Mononuclear cell (primary cell): ENCODE results near the gene RNF141. TPM values are rescaled to one million over a fixed set of nuclear protein-coding genes. Genes with fewer than 3 reads are reported as not detected.

Source experiments
- H3K27me3 ChIP-seq: 2 replicates; pipeline ENCODE4 v1.6.0; 2011; ENCODE audit warnings: low read length, control low read depth; ENCODE audit not compliant: insufficient read depth
- H3K4me1 ChIP-seq: 2 replicates; pipeline ENCODE4 v1.5.1; 2011; ENCODE audit warnings: mild to moderate bottlenecking, low read length, control low read depth; ENCODE audit not compliant: insufficient read depth
- H3K4me3 ChIP-seq: 2 replicates; pipeline ENCODE4 v1.5.1; 2011; ENCODE audit warnings: mild to moderate bottlenecking, low read length, moderate library complexity
- H3K9me3 ChIP-seq: 2 replicates; pipeline ENCODE4 v1.5.1; 2011; ENCODE audit warnings: low read depth, mild to moderate bottlenecking, control low read depth, low read length
- total RNA-seq: library from RNA; depleted of rRNA; stranded (reverse); fragments of >200 nt; gene quantifications from one replicate; pipeline ENCODE4 v1.2.3, GENCODE V29; 2012

Gene RNF141
- 30.6 TPM for total RNA-seq

- Histone ChIP-seq H3K4me3 (peak within 1 kb of the TSS; percentile 75), H3K9me3 (no peaks in the 10 kb centered on the region), H3K27me3 (no peaks in the 10 kb centered on the region), H3K4me1 (peaks cover 28% of the 10 kb centered on the region)
Measured at GRCh38 chr11:10540915-10541560, at the start of gene RNF141. Gene RNF141, minus strand, starts transcription at chr11:10541187. Its CDS starts 7,029 bp downstream, at chr11:10534158.

GRCh38 chr11:10590218-10590915 lies 49.4 kb upstream of the RNF141 start:
- no peak overlapping the region for H3K4me3 ChIP-seq
- no peaks in the 10 kb centered on the region for H3K9me3 ChIP-seq
- H3K4me1 ChIP-seq = peaks cover 25% of the 10 kb centered on the region
- H3K27me3 ChIP-seq = no peaks in the 10 kb centered on the region

GRCh38 chr11:10588904-10589303 lies 47.9 kb upstream of the RNF141 start:
- Histone ChIP-seq H3K4me1 (peaks cover 29% of the 10 kb centered on the region), H3K9me3 (no peaks in the 10 kb centered on the region), H3K27me3 (no peaks in the 10 kb centered on the region), H3K4me3 (no peak overlapping the region)

- Histone ChIP-seq H3K9me3 (no peaks in the 10 kb centered on the region), H3K4me1 (peaks cover 32% of the 10 kb centered on the region), H3K27me3 (no peaks in the 10 kb centered on the region), H3K4me3 (no peak overlapping the region)
Measured at GRCh38 chr11:10587995-10588394, 47.0 kb upstream of the RNF141 start.

GRCh38 chr11:10587388-10587787 lies 46.4 kb upstream of the RNF141 start:
- no peaks in the 10 kb centered on the region for H3K27me3 ChIP-seq
- no peaks in the 10 kb centered on the region for H3K9me3 ChIP-seq
- no peak overlapping the region for H3K4me3 ChIP-seq
- peaks cover 35% of the 10 kb centered on the region for H3K4me1 ChIP-seq

- no peak overlapping the region for H3K4me3 ChIP-seq
- no peaks in the 10 kb centered on the region for H3K27me3 ChIP-seq
- peaks cover 52% of the 10 kb centered on the region for H3K4me1 ChIP-seq
- no peaks in the 10 kb centered on the region for H3K9me3 ChIP-seq
Measured at GRCh38 chr11:10584071-10584501, 43.1 kb upstream of the RNF141 start.

- Histone ChIP-seq H3K4me1 (peaks cover 60% of the 10 kb centered on the region), H3K4me3 (no peak overlapping the region), H3K27me3 (no peaks in the 10 kb centered on the region), H3K9me3 (no peaks in the 10 kb centered on the region)
Measured at GRCh38 chr11:10581481-10582019, 40.6 kb upstream of the RNF141 start.

- Histone ChIP-seq H3K4me3 (no peak overlapping the region), H3K27me3 (no peaks in the 10 kb centered on the region), H3K4me1 (peaks cover 60% of the 10 kb centered on the region), H3K9me3 (no peaks in the 10 kb centered on the region)
Measured at GRCh38 chr11:10580623-10581022, 39.6 kb upstream of the RNF141 start.

GRCh38 chr11:10579700-10580099 lies 38.7 kb upstream of the RNF141 start:
- Histone ChIP-seq H3K27me3 (no peaks in the 10 kb centered on the region), H3K4me3 (no peak overlapping the region), H3K9me3 (no peaks in the 10 kb centered on the region), H3K4me1 (peaks cover 60% of the 10 kb centered on the region)

GRCh38 chr11:10576035-10576398 lies 35.0 kb upstream of the RNF141 start:
- Histone ChIP-seq H3K9me3 (no peaks in the 10 kb centered on the region), H3K27me3 (no peaks in the 10 kb centered on the region), H3K4me1 (peaks cover 31% of the 10 kb centered on the region), H3K4me3 (no peak overlapping the region)

- H3K4me1 ChIP-seq = peaks cover 25% of the 10 kb centered on the region
- H3K4me3 ChIP-seq = no peak overlapping the region
- no peaks in the 10 kb centered on the region for H3K9me3 ChIP-seq
- H3K27me3 ChIP-seq = no peaks in the 10 kb centered on the region
Measured at GRCh38 chr11:10575346-10576034, 34.5 kb upstream of the RNF141 start.

- Histone ChIP-seq H3K9me3 (no peaks in the 10 kb centered on the region), H3K4me1 (peaks cover 13% of the 10 kb centered on the region), H3K4me3 (no peak overlapping the region), H3K27me3 (no peaks in the 10 kb centered on the region)
Measured at GRCh38 chr11:10573556-10573955, 32.6 kb upstream of the RNF141 start.

GRCh38 chr11:10573028-10573427 lies 32.0 kb upstream of the RNF141 start:
- no peak overlapping the region for H3K4me3 ChIP-seq
- no peaks in the 10 kb centered on the region for H3K9me3 ChIP-seq
- H3K27me3 ChIP-seq = no peaks in the 10 kb centered on the region

GRCh38 chr11:10572533-10572932 lies 31.5 kb upstream of the RNF141 start:
- Histone ChIP-seq H3K4me1 (peaks cover 11% of the 10 kb centered on the region), H3K27me3 (no peaks in the 10 kb centered on the region), H3K9me3 (no peaks in the 10 kb centered on the region), H3K4me3 (no peak overlapping the region)

More at GRCh38 chr11:10573028-10573427, 32.0 kb upstream of the RNF141 start:
- peaks cover 11% of the 10 kb centered on the region for H3K4me1 ChIP-seq

- no peaks in the 10 kb centered on the region for H3K27me3 ChIP-seq
- no peaks in the 10 kb centered on the region for H3K9me3 ChIP-seq
- H3K4me3 ChIP-seq = no peak within 1 kb of the TSS
- peaks cover 24% of the 10 kb centered on the region for H3K4me1 ChIP-seq
Measured at GRCh38 chr11:10568486-10568941, 27.5 kb upstream of the RNF141 start, which contains the start of gene LYVE1. Gene LYVE1, minus strand, starts transcription at chr11:10568665. Its CDS starts 133 bp downstream, at chr11:10568532.
